GM18502 (cell line): ENCODE measurements around the gene CSH2.
"Not testable (repeated sequence)": the region's sequence is repeated elsewhere in the genome, so short reads cannot be mapped to it uniquely, and the experiment has no call there.

Source experiments
- ATAC-seq: cut with Tn5 transposase; IDR thresholded peaks from one replicate; pipeline ENCODE4 v1.9.1; 2021; ENCODE audit warnings: mild to moderate bottlenecking; ENCODE audit not compliant: unreplicated experiment, poor library complexity

The CSH2 gene

DNA sequence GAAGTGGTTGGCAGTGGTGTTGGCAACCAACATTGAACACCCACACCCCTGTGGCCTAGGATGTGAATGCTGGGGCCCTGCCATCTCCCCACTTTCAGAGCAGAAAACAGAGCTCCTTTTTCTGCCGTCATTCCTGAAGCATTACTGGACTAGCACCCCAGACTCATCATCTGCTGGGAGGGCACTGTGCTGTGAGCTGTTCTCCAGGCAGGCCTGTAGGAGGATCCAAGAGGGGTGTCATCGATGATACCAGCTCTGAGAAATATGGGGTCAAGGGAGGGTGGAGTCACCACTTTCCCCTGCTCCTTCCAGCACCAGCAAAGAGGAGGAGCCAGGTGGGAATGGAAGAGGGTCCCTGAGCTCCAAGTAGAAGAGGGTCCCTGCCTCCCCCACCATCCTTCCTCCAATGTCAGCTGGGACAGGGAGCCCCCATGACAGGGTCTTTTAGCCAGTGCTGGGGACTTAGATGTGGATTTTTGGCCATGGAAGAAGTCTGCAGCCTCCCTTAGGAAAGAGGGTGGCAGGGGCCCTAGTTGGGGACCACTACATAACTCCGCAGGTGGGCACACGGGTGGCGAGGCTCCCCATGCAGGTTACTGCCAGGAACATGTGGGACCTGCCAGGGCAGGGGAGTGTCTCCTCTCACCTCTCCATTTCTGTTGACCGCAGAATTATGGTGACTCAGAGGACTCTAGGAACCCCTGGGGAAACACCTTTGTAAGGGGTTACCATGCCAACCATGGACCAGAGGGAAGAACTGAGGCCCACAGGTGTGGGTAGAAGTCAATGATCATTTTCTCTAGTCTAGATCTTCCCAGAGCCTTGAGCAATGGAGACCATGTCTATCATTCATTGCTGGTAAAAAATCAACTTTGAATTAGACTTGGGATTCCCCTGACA is 25.7 kb upstream of the CSH2 start:
- not testable (repeated sequence) for ATAC-seq

DNA sequence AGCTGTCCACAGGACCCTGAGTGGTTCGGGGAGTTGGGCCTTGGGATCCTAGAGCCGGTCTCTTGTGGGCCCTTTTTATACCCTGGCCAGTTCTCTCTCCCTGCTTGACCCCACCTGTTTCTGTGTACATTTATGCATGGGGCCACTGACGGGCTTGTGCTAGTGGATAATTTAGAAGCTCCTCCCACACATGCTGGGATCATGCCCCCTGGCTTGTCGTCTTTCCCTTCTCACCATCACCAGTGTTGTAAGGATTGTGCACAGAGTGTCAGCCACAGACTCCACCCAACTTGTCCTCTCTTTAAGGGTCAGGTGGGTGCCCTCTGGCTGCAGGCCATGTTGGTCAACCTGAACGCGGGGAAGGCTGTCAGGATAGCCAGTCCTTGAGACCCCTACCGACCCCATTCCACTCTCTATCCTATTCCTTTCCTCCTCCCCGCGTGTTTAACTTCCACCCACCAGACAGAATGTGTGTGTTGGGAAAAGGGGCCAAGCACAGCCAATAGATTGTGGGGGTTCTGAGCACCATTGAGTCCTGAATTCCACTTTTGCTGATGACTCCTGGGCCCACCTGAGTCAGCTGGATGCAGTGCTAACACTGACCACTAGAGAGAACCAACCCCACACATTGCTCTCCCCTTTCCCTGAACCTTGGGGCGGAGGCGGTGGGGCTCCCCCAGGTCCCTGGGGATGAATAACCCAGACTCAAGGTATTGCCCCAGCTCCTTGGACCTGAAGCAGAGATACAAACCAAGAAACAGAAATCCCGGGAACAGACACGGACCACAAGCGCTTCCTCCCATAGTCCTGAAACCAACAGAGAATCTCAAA is 23.3 kb upstream of the CSH2 start, which contains the start of gene CSH1:
TSS of gene CSH1 (minus strand) at position 51 of the 831 bp plus-strand sequence. CDS start 63 bp downstream, outside the sequence.
- ATAC-seq = not testable (repeated sequence)

DNA sequence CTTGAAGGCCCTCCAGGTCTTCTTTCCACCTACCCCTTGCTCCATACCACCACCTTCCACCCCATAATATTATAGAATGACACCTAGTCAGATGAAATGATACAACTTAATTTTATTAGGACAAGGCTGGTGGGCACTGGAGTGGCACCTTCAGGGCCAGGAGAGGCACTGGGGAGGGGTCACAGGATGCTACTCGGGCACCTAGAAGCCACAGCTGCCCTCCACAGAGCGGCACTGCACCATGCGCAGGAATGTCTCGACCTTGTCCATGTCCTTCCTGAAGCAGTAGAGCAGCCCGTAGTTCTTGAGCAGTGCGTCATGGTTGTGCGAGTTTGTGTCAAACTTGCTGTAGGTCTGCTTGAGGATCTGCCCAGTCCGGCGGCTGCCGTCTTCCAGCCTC is 21.3 kb upstream of the CSH2 start:
- ATAC-seq = not testable (repeated sequence)

DNA sequence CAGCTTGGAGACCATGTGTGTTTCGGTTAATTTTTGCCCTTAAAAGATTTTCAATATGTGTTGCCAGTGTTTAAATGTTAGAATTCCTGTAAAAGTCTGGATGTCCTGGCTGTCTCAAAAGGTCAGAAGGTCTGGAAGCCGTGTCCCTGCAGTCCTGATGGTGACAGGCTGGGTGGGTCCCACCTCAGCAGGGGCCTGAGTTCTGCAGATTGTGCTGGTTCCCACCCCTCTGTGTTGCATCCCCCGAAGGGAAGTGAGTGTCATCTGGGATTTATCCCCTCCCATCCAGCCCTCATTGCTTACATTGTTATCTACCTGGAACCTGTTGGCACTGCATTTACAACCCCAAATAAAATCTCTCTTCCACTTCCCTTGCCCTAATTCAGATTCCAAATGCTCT is 20.5 kb upstream of the CSH2 start:
- ATAC-seq = not testable (repeated sequence)

DNA sequence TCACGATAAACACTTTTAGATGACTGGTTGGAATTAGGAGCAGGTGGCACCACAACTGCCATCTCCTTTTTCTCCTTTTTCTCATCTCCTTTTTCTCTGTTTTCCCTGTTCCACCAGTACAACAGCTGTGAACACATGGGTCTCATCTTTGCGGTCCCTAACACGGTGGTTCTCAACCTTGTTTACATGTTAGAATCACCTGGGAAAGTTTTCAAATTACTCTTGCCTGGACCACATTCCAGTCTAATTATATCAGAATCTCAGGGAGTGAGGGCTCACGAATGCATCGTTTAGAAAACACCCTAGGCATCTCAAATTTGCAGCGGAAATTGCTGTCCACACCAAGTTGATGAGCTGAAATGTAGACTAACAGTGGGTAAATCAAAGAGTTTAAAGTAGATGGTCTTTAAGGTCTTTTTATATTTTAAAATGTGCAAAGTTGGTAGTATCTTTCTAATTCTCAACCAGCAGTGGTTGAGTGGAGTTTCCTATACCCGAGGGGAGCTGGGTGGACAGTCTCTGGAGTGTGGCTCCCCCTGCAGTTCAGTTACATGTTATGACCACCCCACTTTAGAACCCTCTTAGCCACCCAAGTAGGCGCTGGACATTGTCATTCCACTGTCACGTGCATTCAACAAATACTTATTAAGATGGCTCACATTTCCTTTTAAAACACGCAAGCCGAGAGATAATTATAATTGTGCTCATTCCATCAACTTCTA is 19.0 kb upstream of the CSH2 start:
- ATAC-seq = not testable (repeated sequence)

- not testable (repeated sequence) for ATAC-seq
Observed at GRCh38 chr17:63889026-63889848, 15.8 kb upstream of the CSH2 start.

GRCh38 chr17:63885119-63885518 is 11.6 kb upstream of the CSH2 start:
- ATAC-seq = not testable (repeated sequence)

DNA sequence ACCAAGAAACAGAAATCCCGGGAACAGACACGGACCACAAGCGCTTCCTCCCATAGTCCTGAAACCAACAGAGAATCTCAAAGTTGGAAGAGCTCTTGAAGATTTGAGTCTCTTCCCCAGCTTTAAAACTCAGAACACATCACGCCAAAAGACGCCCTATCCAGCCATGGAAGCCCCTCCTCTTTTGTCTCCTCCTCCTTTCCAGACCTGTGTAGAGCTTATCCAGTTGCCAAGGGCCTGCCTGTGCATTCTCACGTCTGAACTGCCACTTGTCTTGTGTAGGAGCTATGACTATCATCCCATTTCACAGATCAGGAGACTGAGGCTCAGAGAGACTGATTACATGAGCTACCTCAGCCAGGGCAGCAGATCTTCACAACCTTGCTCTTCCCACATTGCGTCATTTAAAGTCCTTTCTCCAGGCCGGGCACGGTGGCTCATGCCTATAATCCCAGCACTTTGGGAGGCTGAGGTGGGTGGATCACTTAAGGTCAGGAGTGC is 9.2 kb upstream of the CSH2 start:
- not testable (repeated sequence) for ATAC-seq

DNA sequence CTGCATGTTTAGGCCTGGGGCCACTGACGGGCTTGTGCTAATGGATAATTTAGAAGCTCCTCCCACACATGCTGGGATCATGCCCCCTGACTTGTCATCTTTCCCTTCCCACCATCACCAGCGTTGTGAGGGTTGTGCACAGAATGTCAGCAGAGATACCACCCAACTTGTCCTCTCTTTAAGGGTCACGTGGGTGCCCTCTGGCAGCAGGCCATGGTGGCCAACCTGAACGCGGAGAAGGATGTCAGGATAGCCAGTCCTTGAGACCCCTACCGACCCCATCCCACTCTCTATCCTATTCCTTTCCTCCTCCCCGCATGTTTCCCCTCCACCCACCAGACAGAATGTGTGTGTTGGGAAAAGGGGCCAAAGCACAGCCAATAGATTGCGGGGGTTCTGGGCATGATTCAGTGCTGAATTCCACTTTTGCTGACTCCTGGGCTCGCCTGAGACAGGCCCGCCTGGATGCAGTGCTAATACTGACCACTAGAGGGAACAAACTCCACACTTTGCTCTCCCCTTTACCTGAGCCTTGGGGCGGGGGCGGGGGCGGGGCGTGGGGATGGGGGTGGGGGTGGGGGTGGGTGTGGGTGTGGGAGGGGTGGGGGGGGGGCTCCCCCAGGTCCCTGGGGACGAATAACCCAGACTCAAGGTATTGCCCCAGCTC is 8.6 kb upstream of the CSH2 start, which contains the start of gene GH2:
TSS of gene GH2 (minus strand) at position 10 of the 667 bp plus-strand sequence. CDS start 143 bp downstream, outside the sequence.
- ATAC-seq = no peak

DNA sequence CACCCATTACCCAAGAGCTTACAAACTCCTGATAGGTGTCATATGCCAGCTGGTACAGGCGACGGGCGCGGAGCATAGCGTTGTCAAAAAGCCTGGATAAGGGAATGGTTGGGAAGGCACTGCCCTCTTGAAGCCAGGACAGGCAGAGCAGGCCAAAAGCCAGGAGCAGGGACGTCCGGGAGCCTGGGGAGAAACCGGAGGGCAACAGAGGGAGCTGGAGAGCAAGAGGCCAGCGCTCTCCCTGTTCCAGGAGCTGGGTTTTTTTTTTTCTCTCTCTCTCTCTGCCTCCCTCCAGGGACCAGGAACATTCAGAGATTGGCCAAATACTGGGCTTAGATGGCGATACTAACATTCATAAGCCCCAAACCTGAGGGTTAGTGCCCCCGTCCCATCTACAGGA is 7.9 kb upstream of the CSH2 start:
- not testable (repeated sequence) for ATAC-seq

DNA sequence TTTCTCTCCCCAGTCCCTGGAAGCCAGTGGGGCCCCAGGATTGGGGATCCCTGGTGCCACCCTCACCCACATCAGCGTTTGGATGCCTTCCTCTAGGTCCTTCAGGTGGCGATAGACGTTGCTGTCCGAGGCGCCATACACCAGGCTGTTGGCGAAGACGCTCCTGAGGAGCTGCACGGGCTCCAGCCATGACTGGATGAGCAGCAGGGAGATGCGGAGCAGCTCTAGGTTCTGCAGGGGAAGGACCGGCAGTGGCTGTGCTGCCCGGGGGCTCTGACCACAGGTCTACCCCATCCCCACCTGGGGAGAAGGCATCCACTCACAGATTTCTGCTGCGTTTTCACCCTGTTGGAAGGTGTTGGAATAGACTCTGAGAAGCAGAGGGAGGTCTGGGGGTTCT is 7.2 kb upstream of the CSH2 start:
- no peak for ATAC-seq

- ATAC-seq = not testable (repeated sequence)
Observed at GRCh38 chr17:63878413-63878812, 4.9 kb upstream of the CSH2 start.

GRCh38 chr17:63874693-63875092 is 1.2 kb upstream of the CSH2 start:
- not testable (repeated sequence) for ATAC-seq

GRCh38 chr17:63874061-63874626 is 667 bp upstream of the CSH2 start:
- ATAC-seq = not testable (repeated sequence)

DNA sequence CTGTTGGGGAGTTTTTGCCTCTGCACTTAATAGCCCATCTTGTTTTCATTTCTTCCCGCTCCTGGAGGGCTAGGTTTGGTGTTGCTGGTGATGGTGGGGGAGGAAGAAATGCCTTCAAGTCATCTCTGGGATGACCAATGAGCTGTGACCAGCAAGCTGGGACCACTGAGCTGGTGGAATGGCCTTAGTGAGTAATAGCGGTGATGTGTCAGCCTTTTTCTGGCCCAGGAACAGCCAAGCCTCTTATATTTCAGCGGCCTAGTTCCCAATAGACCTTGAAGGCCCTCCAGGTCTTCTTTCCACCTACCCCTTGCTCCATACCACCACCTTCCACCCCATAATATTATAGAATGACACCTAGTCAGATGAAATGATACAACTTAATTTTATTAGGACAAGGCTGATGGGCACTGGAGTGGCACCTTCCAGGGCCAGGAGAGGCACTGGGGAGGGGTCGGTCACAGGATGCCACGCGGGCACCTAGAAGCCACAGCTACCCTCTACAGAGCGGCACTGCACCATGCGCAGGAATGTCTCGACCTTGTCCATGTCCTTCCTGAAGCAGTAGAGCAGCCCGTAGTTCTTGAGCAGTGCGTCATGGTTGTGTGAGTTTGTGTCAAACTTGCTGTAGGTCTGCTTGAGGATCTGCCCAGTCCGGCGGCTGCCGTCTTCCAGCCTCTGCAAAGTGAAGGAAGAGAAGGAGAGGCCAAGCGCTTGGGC is 1.7 kb downstream of the CSH2 start:
- not testable (repeated sequence) for ATAC-seq

DNA sequence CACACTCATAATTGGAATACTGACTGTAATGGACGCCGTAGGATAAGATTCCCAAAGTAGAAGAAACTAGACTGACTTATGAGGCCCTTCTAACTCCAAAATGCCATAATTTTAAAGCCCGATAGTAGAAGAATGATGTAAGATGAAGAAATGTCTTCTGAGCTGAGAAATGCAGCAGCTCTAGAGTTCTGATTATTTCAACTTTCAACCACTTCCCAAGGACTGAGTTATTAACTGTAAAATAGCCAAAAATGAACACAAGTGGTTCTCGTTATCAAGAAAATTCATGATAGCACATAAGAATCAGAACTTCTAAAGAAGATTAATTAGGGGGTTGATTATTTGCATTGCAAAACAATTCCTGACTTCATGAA is 3.2 kb downstream of the CSH2 start:
- ATAC-seq = not testable (repeated sequence)

DNA sequence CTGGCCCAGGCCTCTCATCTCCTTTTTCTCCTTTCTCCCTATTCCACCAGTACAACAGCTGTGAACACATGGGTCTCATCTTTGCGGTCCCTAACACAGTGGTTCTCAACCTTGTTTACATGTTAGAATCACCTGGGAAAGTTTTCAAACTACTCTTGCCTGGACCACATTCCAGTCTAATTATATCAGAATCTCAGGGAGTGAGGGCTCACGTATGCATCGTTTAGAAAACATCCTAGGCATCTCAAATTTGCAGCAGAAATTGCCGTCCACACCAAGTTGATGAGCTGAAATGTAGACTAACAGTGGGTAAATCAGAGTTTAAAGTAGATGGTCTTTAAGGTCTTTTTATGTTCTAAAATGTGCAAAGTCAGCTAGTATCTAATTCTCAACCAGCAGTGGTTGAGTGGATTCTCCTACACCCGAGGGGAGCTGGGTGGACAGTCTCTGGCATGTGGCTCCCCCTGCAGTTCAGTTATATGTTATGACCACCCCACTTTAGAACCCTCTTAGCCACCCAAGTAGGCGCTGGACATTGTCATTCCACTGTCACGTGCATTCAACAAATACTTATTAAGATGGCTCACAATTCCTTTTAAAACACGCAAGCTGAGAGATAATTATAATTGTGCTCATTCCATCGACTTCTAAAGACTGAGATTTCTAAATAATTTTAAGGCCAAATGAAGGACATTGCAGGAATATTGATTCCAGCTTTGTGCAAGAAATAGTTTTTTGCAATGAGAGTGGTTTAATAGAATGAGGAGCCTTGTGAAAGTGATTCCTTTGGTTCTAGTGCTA is 3.8 kb downstream of the CSH2 start:
- not testable (repeated sequence) for ATAC-seq
